Measurements from ENCODE around the gene WLS.
"Not testable (repeated sequence)": the region's sequence is repeated elsewhere in the genome, so short reads cannot be mapped to it uniquely, and the experiment has no call there.

WLS gene

DNA sequence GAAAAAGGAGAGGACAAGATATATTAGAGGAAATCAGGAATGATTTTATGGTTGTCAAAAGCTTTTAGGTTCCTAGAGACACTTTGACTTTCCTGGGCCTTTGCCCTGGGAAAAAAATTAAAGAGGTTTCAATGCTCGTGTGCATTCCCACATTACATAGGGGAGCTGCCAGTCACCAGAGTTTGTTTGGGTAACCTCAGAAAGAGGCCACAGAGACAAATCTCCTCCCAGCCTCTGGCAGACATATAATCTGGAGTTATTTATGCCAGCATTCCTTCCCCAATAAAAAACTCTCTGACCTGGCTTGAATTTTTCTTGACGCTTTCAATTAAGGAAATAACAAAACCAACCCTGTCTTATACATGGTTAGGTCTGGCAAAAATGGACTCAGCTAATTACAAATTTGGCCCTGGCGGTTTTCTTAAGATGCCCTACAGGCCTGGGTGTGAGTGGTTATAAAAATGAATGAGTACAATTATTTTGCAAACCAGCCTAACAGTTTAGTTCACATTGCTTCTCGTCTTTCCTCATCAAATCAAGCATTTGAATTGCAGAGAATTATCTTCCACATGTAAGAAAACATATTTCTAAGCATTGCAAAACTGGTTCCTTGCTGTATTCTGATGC lies 63.7 kb downstream of the WLS start:
- TF ChIP-seq, protein P1, sequence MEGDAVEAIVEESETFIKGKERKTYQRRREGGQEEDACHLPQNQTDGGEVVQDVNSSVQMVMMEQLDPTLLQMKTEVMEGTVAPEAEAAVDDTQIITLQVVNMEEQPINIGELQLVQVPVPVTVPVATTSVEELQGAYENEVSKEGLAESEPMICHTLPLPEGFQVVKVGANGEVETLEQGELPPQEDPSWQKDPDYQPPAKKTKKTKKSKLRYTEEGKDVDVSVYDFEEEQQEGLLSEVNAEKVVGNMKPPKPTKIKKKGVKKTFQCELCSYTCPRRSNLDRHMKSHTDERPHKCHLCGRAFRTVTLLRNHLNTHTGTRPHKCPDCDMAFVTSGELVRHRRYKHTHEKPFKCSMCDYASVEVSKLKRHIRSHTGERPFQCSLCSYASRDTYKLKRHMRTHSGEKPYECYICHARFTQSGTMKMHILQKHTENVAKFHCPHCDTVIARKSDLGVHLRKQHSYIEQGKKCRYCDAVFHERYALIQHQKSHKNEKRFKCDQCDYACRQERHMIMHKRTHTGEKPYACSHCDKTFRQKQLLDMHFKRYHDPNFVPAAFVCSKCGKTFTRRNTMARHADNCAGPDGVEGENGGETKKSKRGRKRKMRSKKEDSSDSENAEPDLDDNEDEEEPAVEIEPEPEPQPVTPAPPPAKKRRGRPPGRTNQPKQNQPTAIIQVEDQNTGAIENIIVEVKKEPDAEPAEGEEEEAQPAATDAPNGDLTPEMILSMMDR (IDR thresholded peaks at IDR 0.05; ENCODE audit: insufficient read depth, low read depth, low read length, missing control alignments): no peak
- no peak overlapping the region for H3K4me3 ChIP-seq (ENCODE audit: low read length)
- no peak for DNase-seq (ENCODE audit: low read depth)

DNA sequence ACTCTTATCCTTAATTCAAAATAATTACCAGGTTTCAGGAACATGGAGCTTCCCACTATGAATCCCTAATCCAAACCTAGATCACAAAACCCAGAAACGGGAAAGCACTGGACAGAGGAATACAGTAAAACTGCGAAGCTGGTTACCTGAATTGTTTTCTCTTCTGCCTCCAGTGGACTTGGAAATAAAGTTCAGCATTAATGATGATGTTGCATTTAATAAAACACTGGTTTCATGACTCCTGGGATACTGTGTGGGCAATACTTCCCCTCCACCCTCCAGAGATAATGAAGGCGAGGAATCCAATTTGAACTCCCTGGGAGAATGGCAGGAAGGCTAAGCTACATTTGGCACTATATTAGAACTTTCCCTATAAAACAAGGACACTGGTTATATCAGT lies 65.1 kb downstream of the WLS start:
- TF ChIP-seq, protein P1 (IDR thresholded peaks at IDR 0.05; ENCODE audit: insufficient read depth, low read depth, low read length, missing control alignments): no peak
- DNase-seq (ENCODE audit: low read depth): no peak
- no peak overlapping the region for H3K4me3 ChIP-seq (ENCODE audit: low read length)

DNA sequence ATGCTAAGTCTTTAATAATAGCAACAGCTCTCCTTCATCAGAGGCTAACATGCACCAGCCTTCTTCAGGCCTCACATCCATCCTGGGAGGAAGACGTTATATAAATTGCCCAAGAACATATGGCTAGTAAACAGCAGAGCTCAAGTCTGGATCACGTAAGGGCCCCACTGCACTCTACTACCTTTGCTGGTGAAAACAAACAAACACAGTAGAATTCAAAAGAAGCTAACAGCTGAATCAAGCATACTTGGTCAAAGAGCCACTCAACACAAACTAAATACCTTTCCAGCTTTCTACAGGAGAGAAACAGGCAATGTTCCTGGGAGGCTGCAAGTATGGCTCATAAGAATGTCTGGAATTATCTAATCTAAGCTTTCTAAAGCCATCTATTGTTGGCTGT lies 66.0 kb downstream of the WLS start:
- H3K4me3 ChIP-seq (ENCODE audit: low read length): no peak overlapping the region
- DNase-seq (ENCODE audit: low read depth): no peak
- TF ChIP-seq, protein P1 (IDR thresholded peaks at IDR 0.05; ENCODE audit: insufficient read depth, low read depth, low read length, missing control alignments): no peak

DNA sequence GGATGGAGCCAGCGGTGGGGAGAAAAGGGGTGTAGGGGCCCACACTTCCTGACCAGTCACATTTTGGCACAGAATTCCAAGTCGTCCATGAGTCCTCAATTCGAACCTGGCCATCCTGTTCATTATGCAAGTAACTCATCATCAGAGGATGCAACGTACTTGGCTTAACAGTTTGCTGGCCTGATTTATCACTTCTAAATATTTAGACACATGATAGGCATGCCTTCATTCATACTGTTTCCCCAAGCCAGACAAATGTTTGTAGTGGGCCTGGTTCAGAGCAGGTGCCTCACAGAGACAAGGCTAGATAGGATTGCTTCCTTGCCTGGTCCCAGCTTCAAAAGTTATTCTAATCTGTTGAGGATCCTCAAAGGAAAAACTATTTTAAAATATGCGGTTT lies 66.7 kb downstream of the WLS start:
- no peak for DNase-seq (ENCODE audit: low read depth)
- H3K4me3 ChIP-seq (ENCODE audit: low read length): no peak overlapping the region
- TF ChIP-seq, protein P1 (IDR thresholded peaks at IDR 0.05; ENCODE audit: insufficient read depth, low read depth, low read length, missing control alignments): no peak

DNA sequence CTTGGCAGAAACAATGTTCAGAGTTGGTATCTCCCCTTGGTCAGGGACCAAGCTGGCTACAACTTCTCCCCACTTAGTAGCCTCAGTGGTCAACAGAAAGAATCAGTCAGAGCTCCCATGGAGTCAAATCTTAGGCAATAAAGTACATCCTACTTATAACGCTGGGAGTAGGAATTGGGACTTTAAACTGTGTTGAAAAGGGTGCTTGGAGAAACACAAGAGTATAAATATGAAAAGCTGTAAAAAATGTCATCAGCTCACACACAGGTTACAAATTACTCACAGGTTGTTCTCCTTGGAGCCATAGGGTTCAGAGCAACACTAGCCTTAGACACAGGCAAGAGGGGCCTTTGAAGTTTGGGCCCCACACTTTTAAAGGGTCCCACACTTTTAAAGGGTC lies 67.4 kb downstream of the WLS start:
- TF ChIP-seq, protein P1 (IDR thresholded peaks at IDR 0.05; ENCODE audit: insufficient read depth, low read depth, low read length, missing control alignments): no peak
- DNase-seq (ENCODE audit: low read depth): no peak
- no peak overlapping the region for H3K4me3 ChIP-seq (ENCODE audit: low read length)

DNA sequence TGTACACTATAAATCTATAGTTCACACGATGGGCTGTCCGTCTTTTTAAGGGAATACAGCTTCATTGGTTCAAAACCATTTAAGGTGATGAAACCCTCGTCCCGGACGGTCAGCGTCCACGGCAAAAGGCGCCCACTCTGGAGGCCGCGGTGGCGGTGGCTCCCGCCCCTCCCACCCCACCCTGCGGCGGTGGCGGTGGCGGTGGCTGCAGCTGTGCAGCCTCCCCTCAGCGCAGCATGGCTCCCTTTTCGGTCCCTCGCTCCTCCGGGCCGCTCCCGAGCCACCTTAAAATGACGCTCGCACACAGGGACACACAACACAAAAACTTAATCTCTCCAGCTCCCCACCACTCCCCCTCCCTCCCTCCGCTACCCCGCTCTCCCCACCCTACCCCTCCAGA lies 69.1 kb downstream of the WLS start:
- TF ChIP-seq, protein P1 (IDR thresholded peaks at IDR 0.05; ENCODE audit: insufficient read depth, low read depth, low read length, missing control alignments): no peak
- no peak for DNase-seq (ENCODE audit: low read depth)
- H3K4me3 ChIP-seq (ENCODE audit: low read length): no peak overlapping the region

DNA sequence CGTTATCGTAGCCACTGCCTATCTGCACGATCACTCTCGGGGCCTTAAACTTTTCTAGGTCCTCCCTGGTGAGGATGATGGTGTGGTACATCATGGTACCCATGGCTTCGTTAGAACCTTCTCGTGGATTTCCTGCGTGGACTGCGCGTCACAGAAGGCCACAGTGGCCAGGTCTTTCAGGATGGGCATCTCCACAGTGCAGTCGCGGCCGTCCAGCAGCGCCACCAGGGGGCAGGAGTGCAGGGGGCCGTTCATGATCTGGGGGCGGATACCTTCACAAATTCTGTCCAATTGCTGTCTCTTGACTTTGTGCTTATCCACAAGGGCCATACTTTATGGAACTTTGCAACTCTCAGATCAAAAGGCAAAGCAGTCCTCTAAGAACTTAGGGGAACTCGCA lies 69.6 kb downstream of the WLS start:
- H3K4me3 ChIP-seq (ENCODE audit: low read length): no peak overlapping the region
- no peak for DNase-seq (ENCODE audit: low read depth)
- TF ChIP-seq, protein P1 (IDR thresholded peaks at IDR 0.05; ENCODE audit: insufficient read depth, low read depth, low read length, missing control alignments): peak; percentile 11

DNA sequence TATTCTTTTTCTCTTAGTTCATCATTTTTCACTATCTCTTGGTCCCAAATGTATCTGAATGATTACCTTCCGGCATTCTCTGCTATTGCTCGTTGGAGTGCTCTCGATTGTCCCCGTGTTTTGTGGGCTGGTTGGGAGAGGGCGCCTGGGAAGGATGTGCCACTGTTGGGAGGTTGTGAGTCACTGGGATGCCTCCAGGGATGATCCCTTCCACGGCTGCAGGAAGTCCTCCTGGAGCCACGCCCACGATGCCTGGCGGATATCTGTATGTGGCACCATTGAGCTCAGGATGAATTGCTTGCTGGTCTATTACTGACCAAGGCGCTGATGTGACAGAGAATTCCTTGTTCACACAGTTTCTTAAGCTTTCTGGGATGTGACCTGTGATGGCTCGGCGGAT lies 70.7 kb downstream of the WLS start:
- not testable (repeated sequence) for H3K4me3 ChIP-seq (ENCODE audit: low read length); DNase-seq (ENCODE audit: low read depth)

DNA sequence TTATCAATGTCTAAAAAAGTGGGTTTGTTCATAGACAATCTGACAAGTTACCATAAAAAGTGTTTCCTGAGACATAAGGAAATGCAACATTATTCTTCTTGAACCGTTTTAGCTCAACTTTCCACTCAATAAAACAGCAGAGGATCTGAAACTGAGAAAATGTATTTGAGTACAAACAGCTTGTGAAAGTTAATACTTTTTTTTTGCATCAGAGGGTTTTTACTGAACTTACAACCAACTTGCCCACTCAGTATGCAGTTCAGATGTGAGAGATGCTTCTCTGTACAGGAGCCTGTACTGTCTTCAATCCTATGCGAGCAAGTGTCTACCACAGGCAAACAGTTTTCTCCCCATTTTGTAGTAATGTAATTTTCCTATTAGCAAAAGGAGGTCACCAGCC lies 71.4 kb downstream of the WLS start:
- H3K4me3 ChIP-seq (ENCODE audit: low read length); DNase-seq (ENCODE audit: low read depth): not testable (repeated sequence)
